Activated T-cell treated with anti-CD3 and anti-CD28 coated beads, Interleukin-2, amount 50 U/mL, for 4 hours (primary cell): ENCODE data around the gene FBP1. TPM values are rescaled to one million over a fixed set of nuclear protein-coding genes. Genes with fewer than 3 reads are reported as not detected.

Source experiments
- ATAC-seq, 2 donors: fragments of 200-7000 bp; cut with Tn5 transposase; one replicate each; pipeline ENCODE4 v1.10.0; 2021
- DNase-seq: peaks from one replicate; pipeline ENCODE4 v3.0.0-alpha.2; 2020
- H3K27me3 Mint-ChIP-seq: one replicate; pipeline ENCODE4 v1.8.0; 2021; ENCODE audit warnings: low read depth, mixed read lengths
- H3K36me3 Mint-ChIP-seq: one replicate; pipeline ENCODE4 v1.8.0; 2022; ENCODE audit warnings: mixed read lengths; ENCODE audit not compliant: insufficient read depth
- H3K4me1 Mint-ChIP-seq: one replicate; pipeline ENCODE4 v1.8.0; 2021; ENCODE audit warnings: low read depth, mixed read lengths
- H3K4me3 Mint-ChIP-seq: one replicate; pipeline ENCODE4 v1.8.0; 2021; ENCODE audit warnings: mild to moderate bottlenecking, moderate library complexity, mixed read lengths
- H3K9me3 Mint-ChIP-seq: one replicate; pipeline ENCODE4 v1.8.0; 2021; ENCODE audit warnings: mixed read lengths
- total RNA-seq, 3 donors: library from RNA; stranded (reverse); gene quantifications; one replicate each; pipeline ENCODE4 v1.2.1, GENCODE V29; 2021

Gene FBP1
- total RNA-seq, 3 donors from 2014 or later, result 0.47 to 0.51 (median 0.49) TPM

- ATAC-seq, result peak in 1 of 2 donors; percentile 43
- DNase-seq, result no peak
Measured at GRCh38 chr9:94560237-94560636, 79.1 kb downstream of the FBP1 start.

GRCh38 chr9:94557376-94557775, 81.9 kb downstream of the FBP1 start:
- peaks cover 4% of the 10 kb centered on the region for H3K27me3 Mint-ChIP-seq
- H3K36me3 Mint-ChIP-seq, result no peaks in the 10 kb centered on the region
- ATAC-seq (no peak), DNase-seq (no peak)
- H3K9me3 Mint-ChIP-seq, result no peaks in the 10 kb centered on the region
- no peak overlapping the region for H3K4me3 Mint-ChIP-seq
- no peaks in the 10 kb centered on the region for H3K4me1 Mint-ChIP-seq

More at GRCh38 chr9:94560237-94560636, 79.1 kb downstream of the FBP1 start:
- peaks cover 15% of the 10 kb centered on the region for H3K27me3 Mint-ChIP-seq
- H3K4me3 Mint-ChIP-seq, result no peak overlapping the region
- no peaks in the 10 kb centered on the region for H3K4me1 Mint-ChIP-seq
- H3K36me3 Mint-ChIP-seq, result no peaks in the 10 kb centered on the region
- peaks cover 5% of the 10 kb centered on the region for H3K9me3 Mint-ChIP-seq

GRCh38 chr9:94554439-94555331, 84.6 kb downstream of the FBP1 start, which contains the start of gene PCAT7:
Gene PCAT7 (plus strand): TSS chr9:94555083.
- Mint-ChIP-seq H3K27me3 (peaks cover 3% of the 10 kb centered on the region), H3K4me1 (no peaks in the 10 kb centered on the region), H3K9me3 (no peaks in the 10 kb centered on the region), H3K4me3 (no peak within 1 kb of the TSS), H3K36me3 (no peaks in the 10 kb centered on the region)
- no peak for DNase-seq
- ATAC-seq, result peak; percentile 78 to 84

GRCh38 chr9:94554078-94554438, 85.3 kb downstream of the FBP1 start:
- Mint-ChIP-seq H3K4me3 (no peak overlapping the region), H3K36me3 (no peaks in the 10 kb centered on the region)

More at GRCh38 chr9:94554078-94554438, 85.3 kb downstream of the FBP1 start:
- no peak for ATAC-seq
- no peaks in the 10 kb centered on the region for H3K4me1 Mint-ChIP-seq
- H3K9me3 Mint-ChIP-seq, result no peaks in the 10 kb centered on the region
- H3K27me3 Mint-ChIP-seq, result peaks cover 5% of the 10 kb centered on the region
- no peak for DNase-seq

Other genes starting within 250 kb of the FBP1 start
- not detected for gene PCAT7, start 84.4 kb downstream of the FBP1 start, total RNA-seq
- gene FBP2, start 45.7 kb downstream of the FBP1 start, total RNA-seq, result not detected
- 1 to 10 TPM; 7.1 to 7.9 (median 7.4) TPM for gene AOPEP, start 87.2 kb upstream of the FBP1 start, total RNA-seq